ENCODE measurements around the gene GGTLC3. TPM values are rescaled to one million over a fixed set of nuclear protein-coding genes. Genes with fewer than 3 reads are reported as not detected.

GGTLC3 gene
- total RNA-seq, 1 donor from 2014 or later, result not detected

Other genes with a start within 250 kb of the GGTLC3 start
- 0.46 TPM in 1 of 2 replicates, not detected in the other for gene TMEM191B, start 9.6 kb upstream of the GGTLC3 start, total RNA-seq (ENCODE audit: low replicate concordance)
- gene RIMBP3, start 93.8 kb upstream of the GGTLC3 start, total RNA-seq (ENCODE audit: low replicate concordance), result 0.21 and 0.96 TPM in 2 replicates